GM18873 (cell line): ENCODE data around the gene HOXA3.
A peak's percentile ranks its signal among the peaks of the same experiment; 100 is the strongest.

Experiments used
- ATAC-seq: cut with Tn5 transposase; IDR thresholded peaks from one replicate; pipeline ENCODE4 v1.9.1; 2021; ENCODE audit warnings: mild to moderate bottlenecking, moderate library complexity, moderate number of reproducible peaks; ENCODE audit not compliant: unreplicated experiment, low FRiP score

Gene HOXA3

GRCh38 chr7:27106181-27106900 lies 46.0 kb downstream of the HOXA3 start:
- no peak for ATAC-seq

- ATAC-seq, result no peak
These were observed 46.9 kb downstream of the HOXA3 start for GRCh38 chr7:27105301-27106031.

- ATAC-seq, result no peak
These were observed 47.9 kb downstream of the HOXA3 start for GRCh38 chr7:27104341-27105058.

GRCh38 chr7:27103489-27104226 lies 48.7 kb downstream of the HOXA3 start:
- ATAC-seq, result no peak

- no peak for ATAC-seq
These were observed 49.6 kb downstream of the HOXA3 start, which contains the start of gene HOXA2 for GRCh38 chr7:27102581-27103442. Gene HOXA2 (minus strand): TSS chr7:27102683. CDS start chr7:27102500, 183 bp downstream.

GRCh38 chr7:27101957-27102580 lies 50.3 kb downstream of the HOXA3 start:
- no peak for ATAC-seq

GRCh38 chr7:27101171-27101956 lies 51.0 kb downstream of the HOXA3 start:
- no peak for ATAC-seq

GRCh38 chr7:27100694-27101170 lies 51.7 kb downstream of the HOXA3 start:
- no peak for ATAC-seq

GRCh38 chr7:27099453-27100370 lies 52.7 kb downstream of the HOXA3 start:
- ATAC-seq, result no peak

GRCh38 chr7:27098578-27099451 lies 53.6 kb downstream of the HOXA3 start:
- no peak for ATAC-seq

GRCh38 chr7:27097686-27098577 lies 54.5 kb downstream of the HOXA3 start:
- no peak for ATAC-seq

GRCh38 chr7:27096768-27097514 lies 55.4 kb downstream of the HOXA3 start:
- ATAC-seq, result no peak

- peak; percentile 90 for ATAC-seq
These were observed 56.3 kb downstream of the HOXA3 start, which contains the start of gene HOXA1 for GRCh38 chr7:27095897-27096767. Gene HOXA1 (minus strand): TSS chr7:27096000. CDS start chr7:27095912, 88 bp downstream.
